ACC112 (cell line): Measurements from ENCODE around the gene TMEM156.

Source experiments
- H2AFZ ChIP-seq: fragments of 200-600 bp; sonication (generic); one replicate; pipeline ENCODE4 v1.6.0; 2017; ENCODE audit warnings: antibody characterized with exemption, low read length; ENCODE audit not compliant: unreplicated experiment
- H3K27ac ChIP-seq: fragments of 200-600 bp; sonication (generic); 2 replicates; pipeline ENCODE4 v1.5.1; 2014; ENCODE audit warnings: low read depth, mild to moderate bottlenecking, antibody characterized with exemption, low read length, moderate library complexity
- H3K27me3 ChIP-seq: fragments of 200-600 bp; sonication (generic); 2 replicates; pipeline ENCODE4 v1.6.1; 2014; ENCODE audit warnings: mild to moderate bottlenecking, antibody characterized with exemption, low read length, moderate library complexity, mixed read lengths; ENCODE audit not compliant: insufficient read depth
- H3K36me3 ChIP-seq: fragments of 200-600 bp; sonication (generic); 2 replicates; pipeline ENCODE4 v1.6.1; 2016; ENCODE audit warnings: mild to moderate bottlenecking, antibody characterized with exemption, low read length, moderate library complexity, mixed read lengths; ENCODE audit not compliant: insufficient read depth
- H3K4me1 ChIP-seq: fragments of 200-600 bp; sonication (generic); one replicate; pipeline ENCODE4 v1.6.1; 2016; ENCODE audit warnings: low read length, mixed read lengths; ENCODE audit not compliant: insufficient read depth, unreplicated experiment, control insufficient read depth
- H3K4me3 ChIP-seq: fragments of 200-600 bp; sonication (generic); 2 replicates; pipeline ENCODE4 v1.5.1; 2014; ENCODE audit warnings: mild to moderate bottlenecking, low read depth, low read length
- H3K79me2 ChIP-seq: fragments of 200-600 bp; sonication (generic); one replicate; pipeline ENCODE4 v1.6.0; 2016; ENCODE audit warnings: low read length; ENCODE audit not compliant: control insufficient read depth, unreplicated experiment, insufficient read depth

The TMEM156 gene

DNA sequence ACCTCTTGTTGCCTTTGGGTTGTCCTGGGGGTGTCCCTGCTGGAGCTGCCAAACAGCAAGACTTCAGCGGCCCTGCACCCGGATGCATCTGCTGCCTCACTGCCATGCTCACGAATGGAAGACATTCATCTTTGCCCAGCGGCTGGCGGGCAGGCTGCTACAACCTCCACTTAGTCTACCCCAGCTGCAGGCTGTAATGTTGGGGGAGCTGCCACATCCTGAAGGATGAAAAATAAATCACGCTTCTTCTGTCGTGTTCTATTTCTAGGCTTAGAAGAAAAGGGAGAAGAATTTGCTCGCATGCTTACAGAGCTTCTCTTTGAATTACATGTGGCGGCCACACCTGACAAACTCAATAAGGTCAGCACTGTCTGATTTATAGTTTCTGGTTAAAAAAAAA is 103.2 kb downstream of the TMEM156 start:
- H3K4me1 ChIP-seq: no peaks in the 10 kb centered on the region
- no peak overlapping the region for H2AFZ ChIP-seq
- no peaks in the 10 kb centered on the region for H3K79me2 ChIP-seq
- H3K36me3 ChIP-seq: peaks cover 46% of the 10 kb centered on the region
- no peak overlapping the region for H3K27ac ChIP-seq
- no peak overlapping the region for H3K4me3 ChIP-seq
- no peaks in the 10 kb centered on the region for H3K27me3 ChIP-seq

DNA sequence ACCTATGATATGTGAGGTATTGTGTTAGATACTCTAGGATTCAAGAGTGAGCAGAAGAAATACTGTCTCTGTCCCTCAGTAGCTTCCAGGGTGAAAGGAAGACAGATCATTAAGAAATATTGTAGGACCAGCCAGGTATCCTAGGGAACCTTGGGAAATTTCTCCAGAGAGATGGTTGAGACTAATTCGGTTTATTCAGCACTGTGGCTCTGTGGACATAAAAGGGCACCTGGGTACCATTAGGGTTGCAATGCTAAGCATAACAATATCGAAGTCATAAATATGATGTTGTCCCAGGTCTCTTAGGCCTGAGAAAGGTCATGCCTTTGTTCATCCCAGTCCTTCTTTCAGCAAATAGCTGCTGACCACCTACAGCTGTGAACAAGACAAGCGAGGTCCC is 103.6 kb downstream of the TMEM156 start:
- no peaks in the 10 kb centered on the region for H3K4me1 ChIP-seq

DNA sequence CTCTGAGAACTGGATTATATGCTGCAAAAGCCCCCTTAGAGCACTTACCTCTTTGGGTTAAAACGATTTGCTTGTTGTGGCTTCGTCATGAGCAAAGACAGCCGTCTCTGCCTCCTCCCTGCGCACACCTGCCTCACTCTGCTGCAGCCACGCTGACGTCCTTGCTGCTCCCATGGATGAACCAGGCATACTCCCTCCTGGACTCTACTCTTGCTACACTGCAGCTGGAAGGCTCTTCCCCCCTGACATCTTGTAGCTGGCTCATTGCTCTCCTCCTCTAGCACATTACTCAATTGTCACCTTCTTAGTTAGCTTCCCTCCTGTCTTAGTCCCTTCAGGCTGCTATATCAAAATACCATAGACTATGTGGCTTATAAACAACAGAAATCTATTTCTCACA is 105.3 kb downstream of the TMEM156 start:
- Histone ChIP-seq H3K27me3 (no peaks in the 10 kb centered on the region), H2AFZ (no peak overlapping the region), H3K36me3 (peaks cover 50% of the 10 kb centered on the region), H3K4me1 (no peaks in the 10 kb centered on the region), H3K27ac (no peak overlapping the region), H3K79me2 (no peaks in the 10 kb centered on the region), H3K4me3 (no peak overlapping the region)

More for the DNA sequence above, 103.6 kb downstream of the TMEM156 start:
- H3K36me3 ChIP-seq: peaks cover 49% of the 10 kb centered on the region
- no peaks in the 10 kb centered on the region for H3K27me3 ChIP-seq
- no peaks in the 10 kb centered on the region for H3K79me2 ChIP-seq
- no peak overlapping the region for H3K4me3 ChIP-seq
- H2AFZ ChIP-seq: no peak overlapping the region
- H3K27ac ChIP-seq: no peak overlapping the region

DNA sequence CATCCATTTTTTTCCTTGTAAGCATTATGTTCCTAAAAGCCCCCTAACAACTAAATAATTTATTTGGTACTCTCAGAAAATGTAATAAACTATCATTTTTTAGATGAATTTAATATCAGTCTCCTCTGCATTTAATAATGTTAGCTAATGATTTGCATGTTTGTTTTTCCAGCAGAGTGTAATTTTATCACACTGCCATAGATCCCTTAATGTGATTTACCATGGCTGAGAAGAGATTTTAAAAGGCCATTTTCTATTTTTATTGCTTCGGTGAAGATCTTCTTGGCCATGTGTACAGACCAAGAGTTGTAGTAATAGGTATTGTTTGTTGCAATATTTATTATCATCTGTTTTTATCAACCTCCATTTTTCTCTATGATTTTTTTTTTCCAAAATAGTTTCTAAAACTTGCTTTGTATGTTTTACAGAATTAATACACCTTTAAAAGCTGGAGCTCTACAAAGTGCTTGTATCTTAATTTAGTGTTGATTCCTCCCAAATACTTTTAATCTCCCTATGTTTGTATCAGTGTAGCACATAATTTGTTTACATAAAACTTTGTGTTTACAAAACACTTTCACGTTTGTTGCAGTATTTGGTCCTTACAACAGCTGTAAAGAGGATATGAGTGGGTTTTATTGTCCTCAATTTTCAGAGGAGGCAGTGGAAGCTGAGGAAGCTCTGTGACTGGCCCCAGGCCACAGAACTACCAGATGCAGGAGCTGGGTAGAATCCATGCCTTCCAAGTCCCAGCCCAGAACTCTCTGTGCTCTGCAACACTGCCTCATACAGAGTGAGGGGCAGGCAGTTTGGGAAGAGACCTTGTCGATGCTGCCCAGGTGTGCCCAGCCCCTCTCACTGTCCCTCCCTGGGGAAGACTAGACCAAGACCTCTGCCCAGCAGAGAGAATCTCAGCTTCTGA is 106.5 kb downstream of the TMEM156 start:
- Histone ChIP-seq H2AFZ (no peak overlapping the region), H3K27me3 (no peaks in the 10 kb centered on the region), H3K79me2 (no peaks in the 10 kb centered on the region), H3K4me1 (no peaks in the 10 kb centered on the region), H3K4me3 (no peak overlapping the region), H3K36me3 (peaks cover 45% of the 10 kb centered on the region), H3K27ac (no peak overlapping the region)

DNA sequence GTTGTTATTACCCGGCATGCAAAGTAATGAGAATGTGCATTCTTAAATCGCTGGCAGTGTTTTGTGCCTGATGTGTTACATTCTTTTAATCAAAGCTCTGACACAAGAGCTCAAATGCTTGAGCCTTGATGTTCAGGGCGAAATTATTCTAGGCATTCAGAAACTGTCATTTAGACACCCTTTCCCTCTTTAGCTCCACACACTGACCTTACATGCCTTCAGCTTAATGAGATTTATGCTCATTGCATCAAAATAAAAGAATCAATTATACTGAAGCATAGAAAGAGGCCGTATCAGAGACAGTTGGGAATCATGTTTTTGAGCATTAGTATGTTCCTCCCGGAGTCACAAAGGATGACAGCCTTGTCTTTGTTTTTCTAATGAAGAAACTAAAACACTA is 107.9 kb downstream of the TMEM156 start:
- Histone ChIP-seq H3K4me3 (no peak overlapping the region), H3K27me3 (no peaks in the 10 kb centered on the region), H3K4me1 (no peaks in the 10 kb centered on the region), H3K79me2 (no peaks in the 10 kb centered on the region), H3K27ac (no peak overlapping the region), H2AFZ (no peak overlapping the region), H3K36me3 (peaks cover 39% of the 10 kb centered on the region)

DNA sequence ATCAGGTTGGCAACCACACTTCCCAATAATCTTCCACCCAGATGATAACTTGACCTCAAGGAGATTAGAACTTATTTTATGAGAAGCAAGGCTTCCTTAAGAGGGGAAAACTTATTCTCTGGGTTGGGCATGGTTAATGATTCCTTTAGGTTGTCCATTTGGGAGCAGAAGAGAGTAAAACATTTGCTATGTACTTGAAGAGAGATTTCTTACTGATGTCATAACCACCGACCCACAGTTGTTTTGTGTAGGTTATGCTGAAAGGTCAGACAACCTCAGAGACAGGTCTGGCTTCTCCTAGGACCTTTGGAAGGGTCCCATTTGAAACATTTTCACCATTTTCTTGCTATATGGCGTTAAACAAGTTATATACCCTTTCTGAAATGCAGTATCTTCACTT is 108.5 kb downstream of the TMEM156 start:
- Histone ChIP-seq H3K79me2 (no peaks in the 10 kb centered on the region), H3K4me3 (no peak overlapping the region), H3K27me3 (no peaks in the 10 kb centered on the region), H3K4me1 (no peaks in the 10 kb centered on the region), H3K36me3 (peaks cover 36% of the 10 kb centered on the region), H3K27ac (no peak overlapping the region), H2AFZ (no peak overlapping the region)

DNA sequence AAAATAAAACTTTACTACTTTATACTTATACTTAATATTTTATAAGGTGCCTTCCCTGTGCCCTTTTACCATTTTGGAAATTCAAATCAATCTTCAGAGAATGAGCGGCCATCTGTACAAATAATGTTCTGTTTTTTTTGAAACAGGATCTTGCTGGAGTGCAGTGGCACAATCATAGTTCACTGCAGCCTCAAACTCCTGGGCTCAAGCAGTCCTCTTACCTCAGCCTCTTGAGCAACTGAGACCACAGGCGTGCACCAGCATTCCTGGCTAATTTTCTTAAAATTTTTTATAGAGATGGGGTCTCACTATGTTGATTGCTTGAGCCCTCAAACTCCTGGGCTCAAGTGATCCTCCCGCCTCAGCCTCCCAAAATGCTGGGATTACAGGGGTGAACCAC is 111.1 kb downstream of the TMEM156 start:
- H3K27ac ChIP-seq: no peak overlapping the region
- peaks cover 3% of the 10 kb centered on the region for H3K79me2 ChIP-seq
- no peaks in the 10 kb centered on the region for H3K4me1 ChIP-seq
- H3K27me3 ChIP-seq: no peaks in the 10 kb centered on the region
- no peak overlapping the region for H2AFZ ChIP-seq
- peaks cover 44% of the 10 kb centered on the region for H3K36me3 ChIP-seq
- no peak overlapping the region for H3K4me3 ChIP-seq

DNA sequence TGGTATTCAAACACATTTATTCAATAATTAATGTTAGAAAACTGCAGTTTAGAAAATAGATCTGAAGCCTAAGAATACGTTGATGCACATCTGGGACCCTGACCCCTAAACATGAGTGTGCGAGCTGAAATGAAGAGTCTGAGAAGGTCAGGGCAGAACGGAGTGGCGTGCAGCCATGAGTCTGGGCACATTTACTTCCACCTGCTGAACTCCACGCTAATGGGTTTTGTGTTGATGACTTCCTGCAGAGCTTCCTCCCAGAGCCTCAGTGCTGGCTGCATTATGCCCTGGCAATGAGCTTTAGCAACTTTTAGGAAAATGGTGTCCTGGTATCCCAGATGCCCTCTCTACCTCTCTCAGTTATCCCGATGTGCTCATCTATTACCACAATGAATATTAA is 111.5 kb downstream of the TMEM156 start:
- peaks cover 3% of the 10 kb centered on the region for H3K79me2 ChIP-seq
- H3K36me3 ChIP-seq: peaks cover 48% of the 10 kb centered on the region
- H3K4me1 ChIP-seq: no peaks in the 10 kb centered on the region
- H3K4me3 ChIP-seq: no peak overlapping the region
- H2AFZ ChIP-seq: no peak overlapping the region
- H3K27ac ChIP-seq: no peak overlapping the region
- no peaks in the 10 kb centered on the region for H3K27me3 ChIP-seq

DNA sequence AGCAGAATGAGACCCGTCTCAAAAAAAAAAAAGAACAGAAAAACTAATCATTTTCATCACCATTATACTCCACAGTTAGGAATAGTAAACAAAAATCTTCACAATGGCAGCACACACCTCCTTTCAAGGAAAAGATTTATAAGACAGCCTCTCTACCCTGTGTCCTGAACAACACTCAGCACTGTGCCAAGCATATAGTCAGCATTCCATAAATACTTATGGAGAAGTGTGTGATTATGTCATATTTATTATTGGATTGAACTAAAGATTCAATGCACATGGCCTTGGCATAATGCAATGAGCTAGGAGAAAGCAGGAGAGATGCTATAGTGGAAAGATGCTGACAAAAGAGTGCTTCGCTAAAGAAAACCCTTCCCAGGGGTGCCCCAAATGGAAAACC is 112.0 kb downstream of the TMEM156 start:
- H3K4me1 ChIP-seq: no peaks in the 10 kb centered on the region
- peaks cover 3% of the 10 kb centered on the region for H3K79me2 ChIP-seq
- H3K27me3 ChIP-seq: no peaks in the 10 kb centered on the region
- no peak overlapping the region for H3K4me3 ChIP-seq
- H3K27ac ChIP-seq: no peak overlapping the region
- H2AFZ ChIP-seq: no peak overlapping the region
- peaks cover 49% of the 10 kb centered on the region for H3K36me3 ChIP-seq

DNA sequence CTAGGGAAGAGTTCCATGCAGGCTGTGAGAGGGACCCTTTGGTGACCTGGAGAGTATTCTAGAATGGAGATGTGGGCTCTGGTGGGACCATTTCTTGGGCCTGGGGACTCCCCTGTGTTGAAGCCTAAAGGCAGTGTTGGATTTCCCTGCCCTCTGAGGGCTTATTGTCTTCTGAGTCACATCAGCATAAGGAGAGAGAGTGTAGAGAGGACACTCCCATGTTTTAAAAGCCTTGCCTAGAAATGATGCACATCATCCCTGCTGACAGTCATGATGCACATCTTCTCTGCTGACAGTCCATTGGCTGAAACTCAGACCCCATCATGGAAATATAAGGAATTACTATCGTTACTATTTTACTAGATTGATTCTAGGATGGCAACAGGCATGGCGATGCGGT is 112.7 kb downstream of the TMEM156 start:
- peaks cover 3% of the 10 kb centered on the region for H3K79me2 ChIP-seq
- H3K4me1 ChIP-seq: no peaks in the 10 kb centered on the region
- H2AFZ ChIP-seq: no peak overlapping the region
- no peaks in the 10 kb centered on the region for H3K27me3 ChIP-seq
- H3K27ac ChIP-seq: no peak overlapping the region
- H3K4me3 ChIP-seq: no peak overlapping the region
- peaks cover 47% of the 10 kb centered on the region for H3K36me3 ChIP-seq

DNA sequence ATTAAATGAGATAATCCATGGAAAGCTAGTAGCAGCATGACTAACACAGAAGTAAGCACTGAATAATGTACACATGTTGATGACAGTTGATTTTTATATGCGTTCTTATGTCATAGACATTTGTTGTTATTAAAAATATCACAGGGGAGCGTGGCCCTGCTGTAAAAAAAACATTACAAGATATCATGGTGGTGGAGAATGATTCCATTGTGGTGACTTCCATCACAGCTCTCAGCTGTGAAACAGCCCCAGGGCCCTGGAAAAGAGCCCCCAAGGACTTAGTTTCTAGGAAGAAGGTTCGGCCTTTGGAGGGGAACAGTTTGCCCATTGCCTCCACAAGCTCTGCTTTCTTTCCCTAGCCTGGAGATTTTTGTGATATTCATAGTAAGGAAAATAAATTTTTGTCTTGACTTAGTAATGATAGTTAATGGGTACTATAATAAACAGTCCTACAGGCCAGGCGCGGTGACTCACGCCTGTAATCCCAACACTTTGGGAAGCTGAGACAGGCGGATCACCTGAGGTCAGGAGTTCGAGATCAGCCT is 114.7 kb downstream of the TMEM156 start:
- peaks cover 3% of the 10 kb centered on the region for H3K79me2 ChIP-seq
- H3K4me3 ChIP-seq: no peak overlapping the region
- no peak overlapping the region for H2AFZ ChIP-seq
- no peaks in the 10 kb centered on the region for H3K27me3 ChIP-seq
- H3K4me1 ChIP-seq: no peaks in the 10 kb centered on the region
- peaks cover 43% of the 10 kb centered on the region for H3K36me3 ChIP-seq
- H3K27ac ChIP-seq: no peak overlapping the region
